ENCODE measurements around the gene CD7.
A peak's percentile ranks its signal among the peaks of the same experiment; 100 is the strongest.

Gene CD7

DNA sequence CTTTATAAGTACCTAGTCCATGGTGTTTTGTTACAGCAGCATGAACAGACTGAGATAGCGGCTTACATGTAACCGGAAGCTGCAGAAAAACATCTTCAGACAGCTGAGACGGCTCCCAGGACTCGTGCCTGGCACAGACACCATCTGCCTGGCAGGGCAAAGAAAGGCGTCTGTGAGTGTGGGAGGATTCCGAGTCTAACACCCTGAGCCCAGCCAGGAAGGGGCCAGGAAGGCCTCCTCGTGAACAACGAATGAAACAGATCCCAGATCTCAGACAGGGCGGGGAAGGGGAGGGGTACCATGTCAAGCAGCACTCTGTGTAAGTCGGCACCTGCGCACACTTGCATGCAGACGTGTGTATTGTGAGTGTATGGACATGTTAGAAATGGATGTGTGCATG lies 39.6 kb downstream of the CD7 start:
- DNase-seq, result no peak

GRCh38 chr17:82276938-82277337 lies 40.5 kb downstream of the CD7 start:
- DNase-seq, result no peak

DNA sequence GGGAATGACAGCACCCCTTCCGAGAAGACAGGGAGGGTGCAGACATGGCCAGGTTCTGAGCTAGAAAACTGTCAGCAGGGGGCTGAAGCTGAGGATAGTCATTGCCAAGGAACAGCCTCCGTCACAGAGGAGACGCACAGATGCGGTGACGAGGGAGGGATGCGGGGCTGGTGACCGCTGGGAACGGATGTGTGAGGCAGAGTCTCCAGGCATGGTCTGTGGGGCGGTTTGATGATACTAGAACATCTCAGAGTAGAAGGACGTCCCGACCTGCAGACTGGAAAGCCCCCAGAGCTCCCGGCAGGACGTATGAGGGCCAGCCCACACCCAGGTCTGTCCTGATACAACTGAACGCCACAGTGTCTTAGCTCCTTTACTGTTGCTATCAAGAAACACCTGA lies 42.1 kb downstream of the CD7 start:
- no peak for DNase-seq

- no peak for DNase-seq
These were observed 43.0 kb downstream of the CD7 start for GRCh38 chr17:82274134-82275020.

GRCh38 chr17:82273327-82274133 lies 43.9 kb downstream of the CD7 start, which contains the start of gene CSNK1D:
CSNK1D (minus strand) TSS chr17:82273700; CDS start chr17:82273381, 319 bp downstream.
- peak; percentile 100 for DNase-seq

DNA sequence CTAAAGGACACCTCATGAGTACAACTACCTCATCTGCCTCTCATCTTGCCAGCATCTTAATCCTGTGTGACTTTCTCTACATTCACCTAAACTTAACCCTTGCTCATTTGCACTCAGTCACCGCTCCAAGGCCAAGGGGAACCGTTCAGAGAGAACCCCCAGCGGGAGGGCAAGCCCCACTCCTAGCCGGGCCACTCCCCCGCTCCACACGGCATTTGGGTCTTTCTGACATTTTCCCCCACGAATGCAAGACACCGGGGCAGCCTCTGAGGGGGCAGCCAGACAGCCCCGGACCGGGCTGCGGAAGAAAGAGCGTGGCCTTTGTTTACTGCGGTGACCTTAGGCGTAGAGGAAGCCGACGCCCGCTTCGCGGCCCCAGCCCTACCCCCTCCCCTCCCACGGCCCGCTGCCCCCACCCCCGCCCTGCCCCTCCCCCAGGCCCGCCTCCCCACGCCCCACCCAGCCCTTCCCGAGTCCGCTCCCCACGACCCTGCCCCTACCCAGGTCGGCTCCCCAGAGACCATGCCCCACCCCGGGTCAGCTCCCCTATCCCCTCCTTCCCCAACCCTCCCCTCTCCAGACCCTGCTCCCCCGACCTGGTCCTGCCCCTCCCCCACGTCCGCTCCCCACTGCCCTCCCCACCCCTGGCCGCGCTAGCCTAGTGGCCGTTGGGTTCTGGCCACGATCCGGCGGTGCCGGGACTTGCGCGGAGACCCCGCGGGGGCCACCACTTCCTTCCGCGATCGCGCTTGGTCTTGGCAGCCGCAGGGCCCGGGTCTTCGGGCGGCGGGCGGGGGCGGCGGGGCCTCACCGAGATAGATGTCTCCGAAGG lies 44.7 kb downstream of the CD7 start:
- DNase-seq, result peak; percentile 51

DNA sequence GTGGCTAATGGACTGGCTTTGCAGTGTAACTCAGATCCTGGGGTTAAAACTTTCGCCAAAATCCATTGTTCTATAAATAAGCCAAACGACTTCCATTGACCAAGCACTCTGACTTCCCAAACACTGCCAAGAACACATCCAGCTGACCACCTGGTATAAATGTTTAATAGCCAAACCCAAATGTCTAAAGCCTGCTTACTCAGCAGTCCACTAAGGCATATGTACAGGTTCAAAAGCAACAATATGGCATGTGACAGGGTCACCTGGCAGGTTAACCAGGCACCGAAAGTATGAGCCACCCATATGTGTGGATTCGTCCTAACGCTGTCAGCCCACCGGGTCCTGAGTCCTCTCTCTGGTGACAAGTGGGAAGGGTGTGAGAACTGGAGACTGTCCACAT lies 46.0 kb downstream of the CD7 start:
- DNase-seq, result no peak

DNA sequence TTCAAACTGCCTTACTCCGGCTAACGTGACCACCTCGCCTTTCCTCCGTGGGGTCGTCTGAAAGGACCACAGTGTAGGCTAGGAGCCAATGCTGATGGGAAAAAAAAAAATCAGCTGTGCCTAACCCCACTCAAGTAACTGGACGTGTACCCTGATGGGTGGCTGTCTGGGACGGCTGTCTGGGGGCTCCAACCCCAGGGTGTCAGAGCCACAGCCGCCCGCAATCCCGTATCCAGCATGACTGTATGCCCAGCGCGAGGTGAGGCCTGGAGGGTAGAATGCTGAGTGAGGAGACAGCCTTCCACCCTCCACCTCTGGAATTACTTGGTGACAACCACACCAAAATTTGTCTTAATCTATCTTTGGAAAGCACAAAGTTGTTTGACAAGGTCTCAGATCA lies 46.8 kb downstream of the CD7 start:
- no peak for DNase-seq

- no peak for DNase-seq
These were observed 47.4 kb downstream of the CD7 start for GRCh38 chr17:82269882-82270500.

DNA sequence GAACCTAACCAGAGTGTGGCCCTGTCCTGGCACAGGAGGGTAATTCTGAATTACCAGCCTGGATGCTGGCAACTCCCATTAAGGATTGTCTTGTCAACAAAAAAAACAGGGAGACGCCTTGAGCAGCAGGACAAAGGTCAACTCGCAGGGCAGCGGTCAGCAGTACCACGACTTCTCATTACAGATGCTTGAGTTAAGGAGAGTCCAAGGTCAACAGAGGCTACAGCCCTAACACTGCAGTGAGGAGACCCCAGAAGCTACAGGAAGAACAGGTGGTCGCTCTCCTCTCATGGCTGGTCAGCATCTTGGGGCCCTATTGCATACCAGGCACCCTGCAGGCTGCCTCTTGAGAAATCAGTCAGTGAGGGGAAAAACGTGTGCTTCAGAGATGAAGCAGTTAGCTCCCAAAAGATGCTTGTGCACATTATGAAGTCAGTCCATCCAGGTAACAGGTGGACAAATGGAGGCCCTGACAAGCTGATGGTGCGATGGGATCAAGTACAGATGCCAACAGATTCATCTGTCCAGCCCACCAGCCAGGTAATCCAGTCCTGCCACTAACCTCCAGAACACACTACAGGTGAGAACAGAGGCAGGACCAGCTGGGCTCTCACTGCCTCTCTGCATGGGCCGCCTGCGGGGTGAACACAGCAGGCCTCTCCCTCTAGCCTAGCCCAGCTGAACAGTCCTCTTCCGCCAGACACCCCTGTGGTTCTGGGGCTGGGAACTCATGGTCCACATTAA lies 48.1 kb downstream of the CD7 start:
- no peak for DNase-seq

DNA sequence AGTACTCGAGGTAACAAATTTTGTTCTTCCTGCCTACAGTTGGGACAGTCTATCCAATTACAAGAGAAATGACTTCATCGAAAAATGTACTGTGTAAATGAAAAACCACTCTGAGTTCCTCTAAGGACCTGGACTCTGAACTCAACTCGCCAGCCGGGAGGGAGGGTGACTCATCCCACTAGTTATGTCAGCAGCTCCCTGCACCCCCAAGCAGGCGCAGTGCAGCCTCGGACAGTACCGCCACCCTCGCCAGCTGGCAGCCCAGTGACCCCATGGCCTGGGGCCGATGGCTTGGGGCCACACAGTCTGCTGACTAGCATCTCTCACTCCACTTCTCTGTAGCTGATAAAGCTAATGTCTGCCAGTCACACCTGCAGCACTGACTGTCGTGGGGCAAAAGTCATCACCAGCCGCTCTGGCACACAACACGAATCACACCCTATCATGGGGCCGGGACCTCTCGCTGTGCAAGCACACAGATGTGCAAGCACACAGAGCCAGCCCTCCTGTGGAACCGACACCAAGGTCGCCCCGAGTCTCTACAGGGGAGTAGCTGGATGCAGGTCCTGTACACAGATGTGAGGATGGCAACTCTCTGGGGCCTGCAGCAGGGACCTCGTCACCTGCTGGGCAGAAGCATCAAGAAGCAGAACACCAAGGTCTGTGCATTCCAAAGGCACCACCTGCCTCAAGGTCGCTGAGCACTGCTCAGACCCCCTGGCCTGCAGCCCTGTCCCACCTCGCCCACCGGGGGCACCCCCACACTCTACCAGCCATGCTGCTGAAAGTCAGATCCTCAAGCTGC lies 49.6 kb downstream of the CD7 start:
- DNase-seq, result no peak

GRCh38 chr17:82266142-82266541 lies 51.3 kb downstream of the CD7 start:
- DNase-seq, result no peak
